GM12874 (cell line): ENCODE data around the gene CTDSP1.

Experiments used
- TF ChIP-seq, protein P1 (sequence below): IDR thresholded peaks from 2 replicates; pipeline ENCODE4 v1.5.1; 2011; ENCODE audit warnings: low read depth, mild to moderate bottlenecking, control low read depth, low read length, moderate library complexity; ENCODE audit not compliant: insufficient read depth

Gene CTDSP1

GRCh38 chr2:218432676-218433365 lies 33.2 kb downstream of the CTDSP1 start:
- TF ChIP-seq, protein P1, sequence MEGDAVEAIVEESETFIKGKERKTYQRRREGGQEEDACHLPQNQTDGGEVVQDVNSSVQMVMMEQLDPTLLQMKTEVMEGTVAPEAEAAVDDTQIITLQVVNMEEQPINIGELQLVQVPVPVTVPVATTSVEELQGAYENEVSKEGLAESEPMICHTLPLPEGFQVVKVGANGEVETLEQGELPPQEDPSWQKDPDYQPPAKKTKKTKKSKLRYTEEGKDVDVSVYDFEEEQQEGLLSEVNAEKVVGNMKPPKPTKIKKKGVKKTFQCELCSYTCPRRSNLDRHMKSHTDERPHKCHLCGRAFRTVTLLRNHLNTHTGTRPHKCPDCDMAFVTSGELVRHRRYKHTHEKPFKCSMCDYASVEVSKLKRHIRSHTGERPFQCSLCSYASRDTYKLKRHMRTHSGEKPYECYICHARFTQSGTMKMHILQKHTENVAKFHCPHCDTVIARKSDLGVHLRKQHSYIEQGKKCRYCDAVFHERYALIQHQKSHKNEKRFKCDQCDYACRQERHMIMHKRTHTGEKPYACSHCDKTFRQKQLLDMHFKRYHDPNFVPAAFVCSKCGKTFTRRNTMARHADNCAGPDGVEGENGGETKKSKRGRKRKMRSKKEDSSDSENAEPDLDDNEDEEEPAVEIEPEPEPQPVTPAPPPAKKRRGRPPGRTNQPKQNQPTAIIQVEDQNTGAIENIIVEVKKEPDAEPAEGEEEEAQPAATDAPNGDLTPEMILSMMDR, result no peak

- TF ChIP-seq, protein P1, result no peak
Measured at GRCh38 chr2:218434456-218434855, 34.8 kb downstream of the CTDSP1 start.

- TF ChIP-seq, protein P1, result no peak
Measured at GRCh38 chr2:218435003-218435982, 35.6 kb downstream of the CTDSP1 start.

DNA sequence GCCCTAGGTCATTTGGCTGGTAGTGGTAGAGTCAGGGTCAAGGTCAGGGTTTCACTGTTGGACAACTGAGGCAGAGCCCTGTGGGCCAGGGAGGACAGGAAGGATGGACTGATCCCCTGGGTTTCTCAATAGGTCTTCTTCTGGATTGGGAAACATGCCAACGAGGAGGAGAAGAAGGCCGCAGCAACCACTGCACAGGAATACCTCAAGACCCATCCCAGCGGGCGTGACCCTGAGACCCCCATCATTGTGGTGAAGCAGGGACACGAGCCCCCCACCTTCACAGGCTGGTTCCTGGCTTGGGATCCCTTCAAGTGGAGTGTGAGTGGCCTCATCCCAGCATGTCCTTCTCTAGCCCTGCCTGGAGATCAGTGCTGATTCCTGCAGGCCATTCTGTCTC lies 37.3 kb downstream of the CTDSP1 start:
- TF ChIP-seq, protein P1, result no peak

DNA sequence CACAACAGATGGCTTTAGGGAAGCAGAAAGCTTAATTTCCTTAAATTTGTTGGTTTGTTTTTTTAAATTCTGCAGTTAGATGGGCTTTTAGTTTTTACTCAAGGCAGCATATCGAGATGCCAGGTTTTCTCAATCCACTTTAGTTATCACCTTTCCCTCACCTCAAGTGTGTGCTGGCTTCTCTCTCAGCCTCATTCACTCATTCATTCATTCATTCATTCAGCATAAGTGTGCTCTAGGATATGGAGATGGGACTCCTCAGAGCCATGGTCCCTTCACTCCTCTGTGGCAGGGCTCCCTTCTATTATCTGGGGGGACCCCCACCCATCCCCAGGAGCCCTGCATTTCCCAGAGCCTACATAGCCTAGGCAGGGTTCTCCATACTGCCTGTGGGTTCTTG lies 38.3 kb downstream of the CTDSP1 start:
- TF ChIP-seq, protein P1, result no peak

DNA sequence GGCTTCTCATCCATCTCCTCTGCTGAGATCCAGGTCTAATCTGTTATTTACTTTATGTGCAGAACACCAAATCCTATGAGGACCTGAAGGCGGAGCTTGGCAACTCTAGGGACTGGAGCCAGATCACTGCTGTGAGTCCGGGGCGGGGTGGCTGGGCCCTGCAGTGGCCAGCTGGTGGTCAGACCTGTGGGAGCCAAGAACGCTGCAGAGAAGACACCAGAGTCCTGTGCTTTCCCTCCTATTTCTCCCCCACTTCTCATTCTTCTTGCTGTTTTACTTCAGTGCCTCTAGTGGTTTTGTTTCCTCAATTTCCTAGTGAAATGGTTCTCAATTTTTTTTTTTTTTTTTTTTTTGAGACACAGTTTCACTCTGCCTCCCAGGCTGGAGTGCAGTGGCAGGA lies 38.9 kb downstream of the CTDSP1 start:
- TF ChIP-seq, protein P1, result no peak

DNA sequence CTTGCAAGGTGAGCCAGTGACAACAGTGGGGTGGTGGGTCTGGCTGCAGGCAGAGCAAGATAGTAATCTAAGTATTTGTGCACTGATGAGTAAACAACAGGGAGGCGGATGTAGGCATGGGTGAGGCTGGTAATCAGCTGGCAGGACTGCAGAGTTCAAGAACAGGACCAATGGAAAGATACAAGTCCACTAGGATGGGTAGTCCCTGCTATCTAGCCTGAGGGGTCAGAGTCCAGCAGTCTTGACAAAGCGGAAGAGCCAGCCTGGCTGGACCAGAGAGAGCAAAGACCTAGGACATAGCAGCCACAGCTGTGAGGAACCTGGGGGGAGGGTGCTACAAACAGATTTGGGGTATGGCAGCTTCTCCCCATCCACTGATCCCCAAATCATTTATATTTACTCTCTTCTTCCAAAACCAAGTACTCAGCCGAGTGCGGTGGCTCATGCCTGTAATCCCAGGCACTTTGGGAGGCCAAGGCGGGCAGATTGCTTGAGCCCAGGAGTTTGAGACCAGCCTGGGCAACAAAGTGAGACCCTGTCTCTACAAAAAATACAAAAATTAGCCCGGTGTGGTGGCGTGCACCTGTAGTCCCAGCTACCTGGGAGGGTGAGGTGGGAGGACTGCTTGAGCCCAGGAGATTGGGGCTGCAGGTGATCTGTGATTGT lies 45.2 kb downstream of the CTDSP1 start:
- TF ChIP-seq, protein P1, result no peak
